ENCODE data around the gene EGR1.
"Not testable (repeated sequence)": the region's sequence is repeated elsewhere in the genome, so short reads cannot be mapped to it uniquely, and the experiment has no call there.

The EGR1 gene

DNA sequence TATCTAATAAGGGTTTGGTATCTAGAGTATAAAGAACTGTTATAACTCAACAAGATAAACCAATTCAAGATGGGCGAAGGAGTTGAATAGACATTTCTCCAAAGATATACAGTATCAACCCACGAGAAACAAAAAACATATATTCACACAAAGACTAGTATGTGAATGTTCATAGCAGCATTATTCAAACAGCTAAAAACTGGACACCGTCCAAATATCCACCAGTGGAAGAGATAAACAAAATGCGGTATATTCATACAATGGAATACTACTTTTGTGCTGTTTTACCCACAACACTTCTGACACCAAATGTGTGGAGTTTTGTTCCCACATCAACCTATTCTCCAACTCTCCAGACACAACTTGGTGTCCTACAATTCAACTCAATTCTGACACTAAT lies 33.1 kb downstream of the EGR1 start:
- H3K4me3 ChIP-seq (ENCODE audit: extremely low read depth, insufficient read depth, low read length, poor library complexity, severe bottlenecking) = no peak overlapping the region
- H3K9me3 ChIP-seq (ENCODE audit: control insufficient read depth, low read length) = no peaks in the 10 kb centered on the region
- no peak overlapping the region for H3K27ac ChIP-seq (ENCODE audit: low read depth, low read length, severe bottlenecking)
- WGBS, 2 experiments (ENCODE audit: insufficient coverage in 2 of 2) = 93% methylated on average over 3 of the region's 4 CpGs; no CpG with 5 or more reads in 1 of the 2 experiments
- peaks cover 7% of the 10 kb centered on the region for H3K4me1 ChIP-seq (ENCODE audit: control insufficient read depth, insufficient read depth, low read length, poor library complexity, severe bottlenecking)
- H3K36me3 ChIP-seq (ENCODE audit: control insufficient read depth, insufficient read depth, low read length) = no peaks in the 10 kb centered on the region

GRCh38 chr5:138502121-138502520 lies 36.8 kb downstream of the EGR1 start:
- no peaks in the 10 kb centered on the region for H3K9me3 ChIP-seq (ENCODE audit: control insufficient read depth, low read length)
- H3K4me1 ChIP-seq (ENCODE audit: control insufficient read depth, insufficient read depth, low read length, poor library complexity, severe bottlenecking) = no peaks in the 10 kb centered on the region
- no peak overlapping the region for H3K4me3 ChIP-seq (ENCODE audit: extremely low read depth, insufficient read depth, low read length, poor library complexity, severe bottlenecking)
- H3K36me3 ChIP-seq (ENCODE audit: control insufficient read depth, insufficient read depth, low read length) = peaks cover 14% of the 10 kb centered on the region
- WGBS, 2 experiments (ENCODE audit: insufficient coverage in 2 of 2) = 93% methylated on average over 3 of the region's 4 CpGs
- no peak overlapping the region for H3K27ac ChIP-seq (ENCODE audit: low read depth, low read length, severe bottlenecking)

DNA sequence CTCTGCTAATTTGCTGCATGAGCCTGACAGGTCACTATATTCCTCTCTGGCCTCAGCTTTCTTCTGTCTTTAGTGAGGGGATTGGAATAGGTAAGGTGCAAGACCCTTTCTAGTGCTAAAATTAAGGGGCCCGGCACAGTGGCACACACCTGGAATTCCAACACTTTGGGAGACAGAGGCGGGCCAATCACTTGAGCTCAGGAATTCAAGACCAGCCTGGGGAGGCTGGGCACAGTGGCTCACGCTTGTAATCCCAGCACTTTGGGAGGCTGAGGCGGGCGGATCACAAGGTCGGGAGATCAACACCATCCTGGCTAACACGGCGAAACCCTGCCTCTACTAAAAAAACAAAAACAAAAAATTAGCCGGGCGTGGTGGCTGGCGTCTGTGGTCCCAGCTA lies 37.2 kb downstream of the EGR1 start:
- H3K9me3 ChIP-seq (ENCODE audit: control insufficient read depth, low read length) = no peaks in the 10 kb centered on the region
- no peak overlapping the region for H3K27ac ChIP-seq (ENCODE audit: low read depth, low read length, severe bottlenecking)
- H3K4me1 ChIP-seq (ENCODE audit: control insufficient read depth, insufficient read depth, low read length, poor library complexity, severe bottlenecking) = no peaks in the 10 kb centered on the region
- H3K4me3 ChIP-seq (ENCODE audit: extremely low read depth, insufficient read depth, low read length, poor library complexity, severe bottlenecking) = no peak overlapping the region
- 88 to 89% methylated on average over 4 to 5 of the region's 11 CpGs for WGBS, 2 experiments (ENCODE audit: insufficient coverage in 2 of 2)
- peaks cover 18% of the 10 kb centered on the region for H3K36me3 ChIP-seq (ENCODE audit: control insufficient read depth, insufficient read depth, low read length)

DNA sequence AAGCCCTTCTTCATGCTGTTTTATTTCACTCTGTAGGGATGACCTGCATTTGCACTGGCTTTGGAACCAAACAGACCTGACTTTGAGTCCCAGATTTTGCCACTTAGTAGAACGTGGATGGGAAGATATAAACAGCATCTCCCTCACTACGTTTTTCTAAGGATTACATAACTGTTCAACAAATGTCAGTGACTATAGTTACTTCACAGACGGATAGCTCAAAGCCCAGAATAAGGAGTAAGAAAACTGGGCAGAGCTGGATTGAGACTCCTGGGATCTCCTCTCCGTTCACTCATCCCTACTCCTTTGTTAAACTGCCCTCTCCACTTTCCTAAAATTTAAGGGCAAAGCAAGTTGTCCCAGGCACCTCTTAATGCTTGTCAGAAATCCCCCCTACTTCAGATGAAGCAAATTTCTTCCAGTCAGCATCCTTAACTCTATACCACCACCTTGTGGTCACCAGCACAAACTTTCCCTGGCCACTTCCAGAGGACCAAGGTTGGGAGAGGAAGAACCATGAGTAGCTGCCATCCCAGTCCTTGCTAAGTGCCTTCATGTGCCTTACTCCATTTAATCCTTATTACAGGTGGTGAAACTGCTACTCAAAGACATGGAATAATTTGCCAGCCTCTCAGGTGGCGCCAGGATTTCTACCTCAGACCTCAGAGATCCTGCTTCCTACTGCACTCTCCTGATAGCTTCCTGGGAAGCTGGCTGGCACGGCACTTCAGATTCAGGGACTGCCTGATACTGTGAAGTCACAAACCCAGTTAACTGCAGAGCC lies 38.4 kb downstream of the EGR1 start:
- H3K27ac ChIP-seq (ENCODE audit: low read depth, low read length, severe bottlenecking) = peak overlapping the region; percentile 7
- no peaks in the 10 kb centered on the region for H3K4me1 ChIP-seq (ENCODE audit: control insufficient read depth, insufficient read depth, low read length, poor library complexity, severe bottlenecking)
- H3K4me3 ChIP-seq (ENCODE audit: extremely low read depth, insufficient read depth, low read length, poor library complexity, severe bottlenecking) = no peak overlapping the region
- peaks cover 30% of the 10 kb centered on the region for H3K36me3 ChIP-seq (ENCODE audit: control insufficient read depth, insufficient read depth, low read length)
- no peaks in the 10 kb centered on the region for H3K9me3 ChIP-seq (ENCODE audit: control insufficient read depth, low read length)
- WGBS, 2 experiments (ENCODE audit: insufficient coverage in 2 of 2) = 38 to 64% methylated on average over 4 of the region's 6 CpGs

- Histone ChIP-seq H3K4me1 (ENCODE audit: control insufficient read depth, insufficient read depth, low read length, poor library complexity, severe bottlenecking) (no peaks in the 10 kb centered on the region), H3K27ac (ENCODE audit: low read depth, low read length, severe bottlenecking) (no peak overlapping the region), H3K9me3 (ENCODE audit: control insufficient read depth, low read length) (no peaks in the 10 kb centered on the region), H3K36me3 (ENCODE audit: control insufficient read depth, insufficient read depth, low read length) (peaks cover 39% of the 10 kb centered on the region), H3K4me3 (ENCODE audit: extremely low read depth, insufficient read depth, low read length, poor library complexity, severe bottlenecking) (no peak overlapping the region)
- 94 to 100% methylated on average over 4 of the region's 4 CpGs for WGBS, 2 experiments (ENCODE audit: insufficient coverage in 2 of 2)
These were observed 39.5 kb downstream of the EGR1 start for GRCh38 chr5:138504799-138505198.

DNA sequence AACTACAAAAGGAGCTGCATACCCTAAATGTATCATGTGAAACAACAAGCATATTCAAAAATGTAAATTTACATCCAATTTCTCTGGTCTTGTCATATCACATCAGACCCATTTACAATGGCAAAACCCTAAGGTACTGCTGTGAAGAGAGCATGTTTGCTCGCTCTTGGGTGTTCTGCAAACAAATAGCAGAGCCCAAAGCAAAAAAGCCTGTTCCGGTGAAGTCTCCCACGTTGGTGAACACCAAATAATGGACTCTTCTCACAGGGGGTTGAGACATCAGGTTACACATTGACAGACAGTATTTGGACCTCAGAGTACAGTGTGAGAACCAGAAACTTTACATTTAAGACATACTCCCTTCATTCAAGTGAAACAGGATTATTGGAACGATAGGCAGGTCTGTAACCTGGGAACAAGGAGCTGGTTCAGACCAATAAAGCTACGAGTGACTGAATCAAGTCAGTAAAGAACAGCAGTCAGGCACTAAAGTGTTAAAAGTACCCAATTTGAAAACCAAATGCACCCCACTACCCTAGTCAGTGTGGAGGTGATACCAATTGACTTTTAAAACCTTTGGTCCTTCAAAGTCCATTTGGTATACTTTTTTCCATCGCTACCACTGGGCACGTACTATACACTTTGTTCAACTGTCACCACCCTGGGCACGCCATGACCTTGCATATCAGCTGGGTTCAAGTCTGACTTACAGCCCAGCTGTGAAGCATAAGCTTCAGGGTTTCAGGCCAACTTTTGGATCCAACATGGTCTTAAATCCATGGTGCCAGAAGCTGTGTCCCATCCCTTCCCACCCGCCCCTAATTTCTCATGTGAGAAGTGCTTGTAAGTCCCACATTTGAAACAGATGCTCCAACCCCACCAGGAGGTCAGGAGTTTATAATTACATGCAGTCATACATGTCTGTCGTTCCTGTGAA lies 41.4 kb downstream of the EGR1 start:
- H3K4me3 ChIP-seq (ENCODE audit: extremely low read depth, insufficient read depth, low read length, poor library complexity, severe bottlenecking) = no peak overlapping the region
- 96 to 97% methylated on average over 10 of the region's 10 CpGs for WGBS, 2 experiments (ENCODE audit: insufficient coverage in 2 of 2)
- no peaks in the 10 kb centered on the region for H3K4me1 ChIP-seq (ENCODE audit: control insufficient read depth, insufficient read depth, low read length, poor library complexity, severe bottlenecking)
- H3K9me3 ChIP-seq (ENCODE audit: control insufficient read depth, low read length) = no peaks in the 10 kb centered on the region
- H3K36me3 ChIP-seq (ENCODE audit: control insufficient read depth, insufficient read depth, low read length) = peaks cover 53% of the 10 kb centered on the region
- no peak overlapping the region for H3K27ac ChIP-seq (ENCODE audit: low read depth, low read length, severe bottlenecking)

- not testable (repeated sequence) for H3K4me3 ChIP-seq (ENCODE audit: extremely low read depth, insufficient read depth, low read length, poor library complexity, severe bottlenecking); H3K4me1 ChIP-seq (ENCODE audit: control insufficient read depth, insufficient read depth, low read length, poor library complexity, severe bottlenecking); H3K9me3 ChIP-seq (ENCODE audit: control insufficient read depth, low read length); H3K27ac ChIP-seq (ENCODE audit: low read depth, low read length, severe bottlenecking)
- peaks cover 60% of the 10 kb centered on the region for H3K36me3 ChIP-seq (ENCODE audit: control insufficient read depth, insufficient read depth, low read length)
- 94 to 100% methylated on average over 1 to 7 of the region's 8 CpGs for WGBS, 2 experiments (ENCODE audit: insufficient coverage in 2 of 2)
These were observed 42.2 kb downstream of the EGR1 start for GRCh38 chr5:138507485-138507884.

DNA sequence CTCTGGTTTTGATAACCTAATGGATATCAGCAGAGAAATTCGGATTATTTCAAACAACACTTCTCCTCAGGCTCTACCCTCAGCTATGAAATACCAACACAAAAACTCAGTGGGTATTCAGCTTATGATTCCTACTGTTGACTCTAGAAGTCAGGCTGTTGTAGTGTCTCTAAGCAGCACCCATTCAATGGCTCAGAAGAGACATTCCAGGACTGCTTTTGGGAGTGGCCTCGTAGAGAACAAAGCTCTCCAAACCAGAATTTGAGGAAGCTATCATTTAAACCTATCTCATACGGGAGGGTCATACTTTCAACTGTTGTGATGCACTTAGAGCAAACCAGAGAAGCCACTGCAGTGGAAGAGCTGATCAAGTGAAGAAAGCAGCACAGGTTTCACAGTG lies 43.7 kb downstream of the EGR1 start:
- no peak overlapping the region for H3K4me3 ChIP-seq (ENCODE audit: extremely low read depth, insufficient read depth, low read length, poor library complexity, severe bottlenecking)
- no peak overlapping the region for H3K27ac ChIP-seq (ENCODE audit: low read depth, low read length, severe bottlenecking)
- no peaks in the 10 kb centered on the region for H3K9me3 ChIP-seq (ENCODE audit: control insufficient read depth, low read length)
- peaks cover 75% of the 10 kb centered on the region for H3K36me3 ChIP-seq (ENCODE audit: control insufficient read depth, insufficient read depth, low read length)
- WGBS, 2 experiments (ENCODE audit: insufficient coverage in 2 of 2) = 86 to 100% methylated on average over 1 to 2 of the region's 3 CpGs
- peaks cover 4% of the 10 kb centered on the region for H3K4me1 ChIP-seq (ENCODE audit: control insufficient read depth, insufficient read depth, low read length, poor library complexity, severe bottlenecking)

- H3K27ac ChIP-seq (ENCODE audit: low read depth, low read length, severe bottlenecking) = no peak overlapping the region
- H3K4me3 ChIP-seq (ENCODE audit: extremely low read depth, insufficient read depth, low read length, poor library complexity, severe bottlenecking) = no peak overlapping the region
- H3K36me3 ChIP-seq (ENCODE audit: control insufficient read depth, insufficient read depth, low read length) = peaks cover 92% of the 10 kb centered on the region
- 100% methylated on average over 1 of the region's 1 CpG; no CpG with 5 or more reads in 1 of the 2 experiments for WGBS, 2 experiments (ENCODE audit: insufficient coverage in 2 of 2)
- peaks cover 4% of the 10 kb centered on the region for H3K4me1 ChIP-seq (ENCODE audit: control insufficient read depth, insufficient read depth, low read length, poor library complexity, severe bottlenecking)
- H3K9me3 ChIP-seq (ENCODE audit: control insufficient read depth, low read length) = no peaks in the 10 kb centered on the region
These were observed 48.7 kb downstream of the EGR1 start for GRCh38 chr5:138514021-138514420.

- Histone ChIP-seq H3K4me3 (ENCODE audit: extremely low read depth, insufficient read depth, low read length, poor library complexity, severe bottlenecking) (no peak overlapping the region), H3K9me3 (ENCODE audit: control insufficient read depth, low read length) (no peaks in the 10 kb centered on the region), H3K27ac (ENCODE audit: low read depth, low read length, severe bottlenecking) (no peak overlapping the region), H3K4me1 (ENCODE audit: control insufficient read depth, insufficient read depth, low read length, poor library complexity, severe bottlenecking) (peaks cover 4% of the 10 kb centered on the region), H3K36me3 (ENCODE audit: control insufficient read depth, insufficient read depth, low read length) (peaks cover 88% of the 10 kb centered on the region)
- WGBS, 2 experiments (ENCODE audit: insufficient coverage in 2 of 2) = 92 to 100% methylated on average over 2 of the region's 3 CpGs
These were observed 50.4 kb downstream of the EGR1 start for GRCh38 chr5:138515556-138516245.

All from mesodermal cell (in vitro differentiated cells).